Measurements from ENCODE around the gene MROH9. TPM values are rescaled to one million over a fixed set of nuclear protein-coding genes. Genes with fewer than 3 reads are reported as not detected.

MROH9 gene
- polyA plus RNA-seq, 3 donors, result not detected

- TF ChIP-seq CTCF (IDR thresholded peaks at IDR 0.05), result no peak
- H3K4me3 Mint-ChIP-seq, result no peak overlapping the region
- 85% methylated on average over 1 of the region's 4 CpGs for WGBS (ENCODE audit: insufficient coverage)
- no peaks in the 10 kb centered on the region for H3K4me1 Mint-ChIP-seq
- peaks cover 0 to 7% (median 0%) of the 10 kb centered on the region in 7 donors for H3K9me3 Mint-ChIP-seq
- no peaks in the 10 kb centered on the region for H3K36me3 Mint-ChIP-seq
- no peak for DNase-seq
- Histone ChIP-seq H2AFZ (ENCODE audit: insufficient read depth, low read depth, low read length, poor library complexity, severe bottlenecking) (no peak overlapping the region), H3K27ac (ENCODE audit: low read depth in 1 of 2, low read length in 2 of 2) (no peak overlapping the region), H3K4me1 (ENCODE audit: control insufficient read depth in 1 of 2, insufficient read depth in 2 of 2, low read length in 2 of 2) (no peaks in the 10 kb centered on the region), H3K4me2 (replicated peaks; ENCODE audit: extremely low read depth, low read length, poor library complexity, severe bottlenecking) (no peak overlapping the region), H3K36me3 (replicated peaks in 1 of 2; ENCODE audit: control insufficient read depth in 1 of 2, insufficient read depth in 2 of 2, low read length in 2 of 2) (no peaks in the 10 kb centered on the region), H3K4me3 (replicated peaks in 1 of 3; ENCODE audit: low read depth in 2 of 3, low read length in 3 of 3) (no peak overlapping the region), H3K9ac (ENCODE audit: insufficient read depth, low read length, poor library complexity, severe bottlenecking) (no peak overlapping the region), H3K79me2 (ENCODE audit: insufficient read depth, low read length) (no peaks in the 10 kb centered on the region), H3K27me3 (ENCODE audit: control insufficient read depth in 2 of 2, insufficient read depth in 2 of 2, low read length in 2 of 2) (no peaks in the 10 kb centered on the region), H3K9me3 (replicated peaks in 1 of 2; ENCODE audit: control insufficient read depth in 1 of 2, insufficient read depth in 1 of 2, low read length in 2 of 2) (no peaks in the 10 kb centered on the region), H4K20me1 (ENCODE audit: insufficient read depth, low read length) (no peaks in the 10 kb centered on the region)
- intact Hi-C loops (cut with micrococcal nuclease), result no loop called here
- no peak overlapping the region for H3K27ac Mint-ChIP-seq
- no peaks in the 10 kb centered on the region for H3K27me3 Mint-ChIP-seq (ENCODE audit: low read depth in 3 of 3)
These were observed 127.6 kb downstream of the MROH9 start for GRCh38 chr1:171062902-171063301.

GRCh38 chr1:171075041-171075440, 139.7 kb downstream of the MROH9 start:
- Mint-ChIP-seq H3K27me3 (ENCODE audit: low read depth in 3 of 3) (peaks cover 0 to 2% (median 1%) of the 10 kb centered on the region in 3 donors), H3K36me3 (no peaks in the 10 kb centered on the region), H3K27ac (no peak overlapping the region), H3K9me3 (peaks cover 0 to 4% (median 0%) of the 10 kb centered on the region in 7 donors), H3K4me3 (no peak overlapping the region), H3K4me1 (no peaks in the 10 kb centered on the region)
- TF ChIP-seq CTCF (IDR thresholded peaks at IDR 0.05), result no peak
- DNase-seq, result no peak
- Histone ChIP-seq H3K36me3 (replicated peaks in 1 of 2; ENCODE audit: control insufficient read depth in 1 of 2, insufficient read depth in 2 of 2, low read length in 2 of 2) (no peaks in the 10 kb centered on the region), H3K27me3 (ENCODE audit: control insufficient read depth in 2 of 2, insufficient read depth in 2 of 2, low read length in 2 of 2) (no peaks in the 10 kb centered on the region), H3K4me2 (replicated peaks; ENCODE audit: extremely low read depth, low read length, poor library complexity, severe bottlenecking) (no peak overlapping the region), H3K9ac (ENCODE audit: insufficient read depth, low read length, poor library complexity, severe bottlenecking) (no peak overlapping the region), H4K20me1 (ENCODE audit: insufficient read depth, low read length) (no peaks in the 10 kb centered on the region), H3K27ac (ENCODE audit: low read depth in 1 of 2, low read length in 2 of 2) (no peak overlapping the region), H3K79me2 (ENCODE audit: insufficient read depth, low read length) (no peaks in the 10 kb centered on the region), H3K9me3 (replicated peaks in 1 of 2; ENCODE audit: control insufficient read depth in 1 of 2, insufficient read depth in 1 of 2, low read length in 2 of 2) (no peaks in the 10 kb centered on the region), H2AFZ (ENCODE audit: insufficient read depth, low read depth, low read length, poor library complexity, severe bottlenecking) (no peak overlapping the region), H3K4me3 (replicated peaks in 1 of 3; ENCODE audit: low read depth in 2 of 3, low read length in 3 of 3) (no peak overlapping the region), H3K4me1 (ENCODE audit: control insufficient read depth in 1 of 2, insufficient read depth in 2 of 2, low read length in 2 of 2) (no peaks in the 10 kb centered on the region)
- intact Hi-C loops (cut with micrococcal nuclease), result no loop called here
- WGBS (ENCODE audit: insufficient coverage), result no CpG with 5 or more reads among the region's 3 CpGs
